GM18526 (cell line): ENCODE measurements around the gene CHAF1A.
A peak's percentile ranks its signal among the peaks of the same experiment; 100 is the strongest.

Source experiments
- POLR2A ChIP-seq: IDR thresholded peaks from 3 replicates; pipeline ENCODE4 v1.6.1; 2011; ENCODE audit not compliant: insufficient read length; ENCODE audit errors: extremely low read depth

CHAF1A gene

DNA sequence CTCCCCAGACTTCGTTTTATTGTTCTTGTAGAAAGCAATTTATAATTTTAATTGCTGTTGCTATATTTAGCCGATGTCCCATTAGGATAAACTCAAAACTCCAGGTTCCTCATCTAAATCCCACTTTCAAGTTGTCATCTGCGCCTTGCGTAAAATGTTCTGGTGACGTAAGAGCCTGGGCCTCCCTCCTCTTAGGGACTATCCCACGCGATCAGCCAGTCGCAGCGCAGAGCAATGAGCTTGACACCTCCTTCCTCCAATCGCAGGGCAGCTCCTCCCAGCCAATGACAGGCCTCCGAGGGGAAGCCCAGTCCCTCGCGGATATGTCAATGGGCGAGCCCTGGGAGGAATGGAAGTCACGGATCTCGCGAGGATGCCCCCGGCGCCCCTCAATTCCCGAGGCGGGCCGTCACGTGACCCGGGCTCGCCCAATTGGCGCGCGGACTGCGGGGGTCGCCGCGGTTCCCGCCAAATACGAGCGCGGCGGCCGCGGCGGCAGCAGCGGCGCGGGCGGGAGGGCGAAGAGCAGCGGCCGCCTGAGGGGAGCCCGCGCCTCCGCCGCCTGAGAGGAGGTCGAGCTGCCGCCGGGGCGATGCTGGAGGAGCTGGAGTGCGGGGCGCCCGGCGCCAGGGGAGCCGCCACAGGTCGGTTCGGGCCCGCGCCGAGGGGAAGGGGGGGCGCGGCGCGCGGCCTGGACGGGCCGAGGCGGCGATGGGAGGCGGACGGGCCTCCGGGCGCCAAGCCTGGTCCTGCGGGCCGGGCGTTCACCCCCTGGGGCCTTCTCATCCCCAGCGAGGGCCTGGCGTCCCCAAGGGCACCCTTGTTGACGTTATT, at the start of gene CHAF1A:
TSS of gene CHAF1A (plus strand) at position 470 of the 834 bp plus-strand sequence. CDS start at position 593, 123 bp downstream.
- TF ChIP-seq POLR2A, result peak; percentile 60

DNA sequence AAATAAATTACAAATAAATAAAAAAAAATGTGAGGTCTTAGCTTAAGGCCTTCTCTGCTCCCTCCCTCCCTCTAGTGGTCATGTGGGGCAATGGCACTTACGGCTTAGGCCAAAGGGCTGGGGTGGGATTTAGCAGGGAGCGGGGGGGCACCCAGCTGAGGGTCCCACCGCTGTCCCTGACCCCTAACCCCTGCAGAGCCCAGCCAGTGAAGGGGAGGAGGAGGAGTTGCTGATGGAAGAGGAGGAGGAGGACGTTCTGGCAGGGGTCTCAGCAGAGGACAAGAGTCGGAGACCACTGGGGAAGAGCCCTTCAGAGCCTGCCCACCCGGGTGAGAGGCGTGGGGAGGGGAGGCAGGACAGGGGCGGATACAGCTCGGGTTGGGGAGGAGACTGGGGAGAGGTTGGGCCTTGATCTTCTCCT, 49.7 kb upstream of the CHAF1A start:
- no peak for TF ChIP-seq POLR2A

GRCh38 chr19:4354282-4354681, 48.2 kb upstream of the CHAF1A start:
- TF ChIP-seq POLR2A, result no peak

- TF ChIP-seq POLR2A, result no peak
These were observed 47.5 kb upstream of the CHAF1A start for GRCh38 chr19:4354897-4355296.

- no peak for TF ChIP-seq POLR2A
These were observed 45.2 kb upstream of the CHAF1A start for GRCh38 chr19:4357095-4357797.

GRCh38 chr19:4357921-4358326, 44.5 kb upstream of the CHAF1A start:
- TF ChIP-seq POLR2A, result no peak

- no peak for TF ChIP-seq POLR2A
These were observed 43.5 kb upstream of the CHAF1A start for GRCh38 chr19:4358709-4359626.

GRCh38 chr19:4359627-4360000, 42.8 kb upstream of the CHAF1A start:
- no peak for TF ChIP-seq POLR2A

- TF ChIP-seq POLR2A, result no peak
These were observed 42.3 kb upstream of the CHAF1A start for GRCh38 chr19:4360081-4360569.

DNA sequence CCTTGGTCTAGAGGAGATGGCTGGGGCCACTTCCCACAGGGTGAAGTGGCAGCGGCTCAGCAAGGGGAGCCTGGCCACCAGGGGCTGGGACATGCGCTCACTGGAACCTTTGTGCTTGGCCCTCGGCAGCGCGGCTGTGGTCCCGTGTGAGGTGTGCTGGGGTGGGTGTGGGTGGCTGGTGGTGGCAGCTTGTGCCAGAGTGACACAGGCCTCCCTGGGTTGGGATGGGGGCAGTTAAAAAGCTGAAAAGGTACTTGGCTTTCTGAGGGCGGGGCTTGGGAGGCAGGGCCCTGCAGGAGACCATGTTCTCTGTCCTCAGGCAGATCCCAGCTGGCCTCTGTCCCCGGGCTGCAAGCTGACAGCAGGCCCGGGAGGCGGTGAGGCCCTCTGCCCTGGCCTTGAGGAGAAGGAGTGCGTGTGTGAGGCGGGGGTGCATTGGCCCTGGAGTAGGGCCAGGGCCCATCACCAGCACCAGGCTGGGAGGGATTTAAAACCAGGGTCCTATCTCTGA, 41.7 kb upstream of the CHAF1A start:
- TF ChIP-seq POLR2A, result no peak

DNA sequence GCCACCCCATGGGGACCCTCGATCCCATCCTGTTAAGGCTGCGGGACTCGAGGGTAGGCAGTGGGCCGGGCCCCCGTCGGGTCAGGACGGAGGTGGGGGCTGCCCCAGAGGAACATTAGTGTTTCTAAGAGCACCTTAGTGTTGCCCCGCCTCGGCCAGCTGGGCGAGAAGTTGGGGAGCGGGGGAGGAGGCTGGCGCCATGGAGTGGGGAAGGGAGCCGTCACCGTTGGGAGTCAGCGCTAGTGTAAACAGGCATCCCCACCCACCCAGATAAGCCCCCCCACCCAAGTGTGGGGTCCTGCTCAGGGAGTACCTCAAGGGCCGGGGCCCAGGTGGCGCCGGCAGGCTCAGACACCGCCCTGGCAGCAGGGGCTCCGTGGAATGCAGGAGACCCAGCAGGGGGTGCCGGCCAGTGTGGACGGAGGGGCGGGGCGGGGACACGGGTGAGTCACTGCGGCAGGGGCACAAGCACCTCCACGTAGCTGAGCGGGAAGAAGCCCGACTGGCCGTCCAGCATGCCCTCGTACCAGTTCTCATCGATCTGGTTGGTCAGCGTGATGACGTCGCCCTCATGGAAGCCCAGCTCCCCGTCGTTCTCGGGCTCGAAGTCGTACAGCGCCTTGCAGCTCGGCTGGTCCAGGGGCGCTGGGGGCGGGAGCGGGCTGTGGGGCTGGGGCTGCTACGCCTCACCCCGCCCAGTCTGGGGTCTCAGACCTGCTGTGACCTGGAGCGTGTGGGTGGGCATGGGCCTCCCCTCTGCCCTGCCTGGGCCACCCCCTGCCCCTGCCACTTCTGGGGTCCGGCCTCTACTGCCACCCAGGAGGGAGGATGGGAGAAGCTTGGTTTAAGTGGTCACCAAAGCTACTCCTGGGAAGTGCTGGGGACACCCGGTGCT, 41.0 kb upstream of the CHAF1A start:
- no peak for TF ChIP-seq POLR2A

DNA sequence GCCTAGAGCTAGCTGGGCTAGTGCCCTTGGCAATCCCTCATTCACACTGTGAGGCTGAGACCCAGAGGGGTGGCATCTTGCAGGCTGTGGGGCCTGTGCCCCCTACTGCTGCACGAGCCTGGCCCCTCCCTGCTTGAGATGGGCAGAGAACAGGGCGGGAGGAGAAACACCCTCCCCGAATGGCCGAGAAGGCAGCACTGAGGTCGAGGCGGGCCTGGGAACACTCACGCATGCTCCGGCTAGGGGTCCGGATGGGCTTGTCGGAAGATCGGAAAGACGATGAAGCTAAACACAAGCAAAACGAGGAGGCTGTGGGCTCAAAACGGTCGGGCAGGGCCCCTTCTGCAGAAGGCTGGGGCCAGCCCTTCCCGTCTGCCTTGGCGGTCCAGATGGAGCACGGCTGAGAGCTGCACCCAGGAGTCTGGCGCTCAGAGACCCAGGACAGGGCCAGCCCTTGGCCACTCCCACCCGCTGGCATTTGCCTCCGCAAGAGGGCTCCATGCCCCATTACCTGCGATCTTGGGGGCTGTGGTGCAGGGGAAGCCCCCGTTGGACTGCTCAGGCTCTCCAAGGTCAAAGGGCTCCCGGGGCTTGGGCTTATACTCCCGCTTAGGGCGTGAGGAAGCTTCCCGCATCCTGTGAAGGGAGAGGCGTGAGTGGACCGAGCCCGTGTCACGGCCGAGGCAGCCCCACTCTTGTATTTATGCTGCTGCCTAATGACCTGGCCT, 40.2 kb upstream of the CHAF1A start:
- TF ChIP-seq POLR2A, result no peak

GRCh38 chr19:4362831-4363545, 39.5 kb upstream of the CHAF1A start:
- TF ChIP-seq POLR2A, result peak; percentile 17
